Right ventricle myocardium superior (tissue), 1 donor: ENCODE data around the gene KCNJ11. TPM values are rescaled to one million over a fixed set of nuclear protein-coding genes. Genes with fewer than 3 reads are reported as not detected.

Experiments used
- ATAC-seq: fragments of 200-7000 bp; cut with Tn5 transposase; one replicate; pipeline ENCODE4 v1.9.1; 2020; ENCODE audit warnings: mild to moderate bottlenecking; ENCODE audit not compliant: poor library complexity
- DNase-seq: peaks from one replicate; pipeline ENCODE4 v3.0.0-alpha.2; 2020
- intact Hi-C: fragments of 100-400 bp; cut with DNase I; formaldehyde crosslinking; loops from one replicate; pipeline ENCODE4 v1.11.2; 2022
- total RNA-seq: library from RNA; stranded (reverse); fragmentation: NEBNext Ultra II Directional; extraction: Animal tissue kit (Norgen Biotek cat#: 25700); gene quantifications from one replicate; pipeline ENCODE4 v1.2.1, GENCODE V29; 2021
- donor health status: DM: no; HTN: yes; CAD: no; lungs with severe emphysema.

The KCNJ11 gene
- total RNA-seq, 1 donor from 2014 or later, result 27.7 TPM

DNA sequence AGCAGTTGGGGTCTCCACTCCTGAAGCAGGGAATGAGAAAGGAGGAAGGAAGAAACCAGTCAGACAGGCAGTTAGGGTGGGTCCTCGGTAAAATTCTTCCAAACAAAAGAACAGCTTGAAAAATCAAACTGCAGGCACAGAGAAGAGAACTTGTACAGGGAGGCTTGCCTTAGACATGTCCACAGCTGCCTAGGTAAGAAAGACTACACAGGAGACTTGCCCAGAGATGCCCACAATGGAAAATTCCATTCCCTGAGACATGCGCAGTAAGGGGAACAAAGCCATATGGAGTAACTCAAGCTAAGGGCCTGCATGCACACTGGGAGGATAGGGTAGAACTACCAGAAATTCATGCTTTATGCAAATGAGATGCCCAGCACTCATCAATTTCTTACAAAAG is 9.8 kb downstream of the KCNJ11 start:
- no peak for ATAC-seq
- DNase-seq, result no peak
- intact Hi-C loops, result no loop called here

DNA sequence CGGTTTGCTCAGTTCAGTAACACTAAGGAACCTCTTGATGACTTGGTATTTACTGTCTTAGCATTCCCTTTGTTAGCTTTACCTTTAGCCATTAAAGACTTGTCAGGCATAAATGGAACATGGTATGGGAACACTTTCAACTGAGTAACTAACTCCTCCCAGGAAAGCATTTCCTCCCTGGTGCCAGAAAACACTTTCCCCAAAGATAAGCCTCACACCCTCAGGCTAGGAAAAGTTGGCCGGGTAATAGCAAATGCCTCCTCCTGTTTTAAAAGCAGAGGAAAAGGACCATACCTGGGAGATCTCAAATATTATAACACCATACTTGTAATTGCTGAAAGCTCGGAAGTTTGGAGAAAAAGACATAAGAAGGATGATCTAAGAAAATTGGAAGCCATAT is 12.0 kb downstream of the KCNJ11 start:
- intact Hi-C loops, result no loop called here
- peak; percentile 83 for ATAC-seq
- DNase-seq, result no peak

DNA sequence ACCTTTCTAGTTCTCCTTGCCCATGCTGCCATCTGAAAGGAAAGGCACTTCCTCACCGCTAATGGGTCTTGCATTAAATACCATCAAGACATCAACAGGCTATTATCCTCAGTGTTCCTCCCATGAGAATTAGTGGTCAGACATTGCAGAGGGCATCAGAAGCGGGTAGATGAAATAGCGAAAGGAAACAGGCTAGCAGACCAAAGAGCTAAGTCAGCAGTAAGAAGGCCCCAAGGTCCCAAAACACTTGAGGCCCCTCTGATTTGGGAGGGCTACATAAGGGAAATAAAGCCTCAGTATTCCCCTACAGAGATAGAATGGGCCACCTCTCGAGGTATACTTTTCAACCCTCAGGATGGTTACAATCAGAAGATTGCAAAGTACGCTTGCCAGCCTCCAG is 12.9 kb downstream of the KCNJ11 start:
- DNase-seq, result no peak
- intact Hi-C loops, result no loop called here
- ATAC-seq, result no peak

DNA sequence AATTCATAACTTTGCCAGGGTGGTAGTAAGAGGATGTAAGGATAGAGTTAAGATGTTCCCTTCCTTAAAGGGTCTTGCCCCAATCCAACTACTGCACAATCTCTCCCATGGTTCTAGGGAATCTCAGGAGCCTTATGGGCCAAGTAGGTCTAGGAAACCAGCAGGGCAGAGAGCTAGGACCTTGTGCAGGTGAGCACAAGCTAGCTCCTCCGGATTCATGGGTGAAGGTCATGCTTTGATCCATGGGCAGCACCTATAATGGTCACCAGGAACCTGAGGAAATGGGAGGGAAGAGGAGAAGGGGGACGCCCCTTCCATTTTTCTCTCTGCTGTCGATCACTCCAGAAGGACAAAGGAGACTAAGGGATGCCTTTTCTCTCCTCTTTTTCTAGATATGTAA is 16.8 kb downstream of the KCNJ11 start:
- ATAC-seq (no peak), DNase-seq (no peak)
- intact Hi-C loops, result no loop called here

DNA sequence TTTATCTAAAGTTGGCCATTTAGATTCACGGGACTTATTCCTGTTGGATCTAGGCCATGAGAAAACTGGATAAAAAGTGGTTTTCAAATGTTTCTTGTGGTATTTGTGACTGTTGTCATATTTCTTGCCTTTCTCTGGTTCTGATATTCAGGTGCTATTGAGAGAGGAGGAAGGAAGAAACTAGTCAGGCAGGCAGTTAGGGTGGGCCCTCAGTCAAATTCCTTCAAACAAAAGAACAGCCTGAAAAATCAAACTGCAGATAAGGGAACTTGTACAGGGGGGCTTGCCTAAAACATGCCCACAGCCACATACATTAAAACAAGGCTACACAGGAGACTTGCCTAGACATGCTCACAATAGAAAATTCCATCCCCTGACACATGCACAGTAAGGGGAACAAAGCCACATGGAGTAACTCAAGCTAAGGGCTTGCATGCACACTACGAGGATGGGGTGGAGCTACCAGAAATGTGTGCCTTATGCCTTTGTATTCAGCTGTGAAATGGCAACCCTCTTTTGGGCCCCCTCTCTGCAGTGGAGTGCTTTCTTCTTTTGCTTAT is 18.7 kb downstream of the KCNJ11 start:
- ATAC-seq (no peak), DNase-seq (no peak)
- intact Hi-C loops, result no loop called here

DNA sequence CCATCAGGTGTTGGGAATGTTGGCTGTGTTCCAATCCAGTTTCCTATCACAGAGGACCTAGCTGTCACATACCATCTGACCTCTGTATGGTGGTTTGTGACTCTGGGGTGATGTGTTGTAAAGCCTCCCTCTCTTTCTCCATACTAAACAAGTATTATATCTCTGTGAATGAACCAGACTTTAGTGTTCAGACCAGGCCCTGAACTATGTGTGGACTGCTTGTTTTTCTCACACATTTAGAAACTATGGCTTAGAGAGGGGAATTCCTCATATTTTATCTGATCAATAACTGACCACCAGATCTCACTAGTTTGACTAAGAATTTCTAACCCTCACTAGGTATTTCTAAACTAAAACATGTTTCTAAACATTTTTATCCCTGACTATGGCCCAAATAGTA is 19.4 kb downstream of the KCNJ11 start:
- ATAC-seq, result no peak
- no peak for DNase-seq
- intact Hi-C loops, result no loop called here

DNA sequence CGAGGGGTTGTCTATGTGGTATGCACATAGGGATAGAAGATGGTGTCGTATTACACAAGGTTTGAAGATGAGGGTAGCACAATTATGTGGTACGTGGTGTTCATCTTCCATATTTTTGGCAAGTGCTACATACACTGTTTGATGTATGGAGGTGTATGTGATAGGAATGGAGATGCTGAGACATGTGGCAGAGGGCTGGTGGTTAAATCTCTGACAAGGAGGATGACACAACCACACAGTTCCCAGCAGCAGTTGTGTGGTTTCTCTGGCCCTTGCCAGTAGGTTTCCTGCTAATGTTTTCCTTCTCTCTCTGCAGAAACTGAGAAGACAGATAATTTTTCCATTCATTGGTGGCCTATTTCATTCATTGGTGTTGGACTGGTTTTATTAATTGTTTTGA is 19.9 kb downstream of the KCNJ11 start:
- ATAC-seq (no peak), DNase-seq (no peak)
- intact Hi-C loops, result no loop called here

DNA sequence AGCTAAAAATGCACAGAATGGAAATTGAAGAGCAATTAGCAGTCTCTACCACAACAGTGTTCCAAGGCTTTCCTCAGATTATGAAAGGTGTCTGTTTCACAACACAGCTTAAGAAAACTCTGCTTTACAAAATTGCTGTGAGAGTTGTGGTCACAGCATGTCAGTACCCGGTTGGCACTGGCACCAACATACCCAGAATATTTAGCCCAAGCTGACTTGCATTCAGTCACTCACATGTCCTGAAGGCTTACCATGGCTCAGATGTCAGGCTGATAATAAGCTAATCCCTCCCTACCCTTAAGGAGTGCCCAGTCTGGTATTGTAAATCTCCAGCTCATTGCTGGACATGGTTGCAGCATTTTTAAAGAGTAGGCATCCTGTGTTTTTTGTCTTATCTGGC is 22.0 kb downstream of the KCNJ11 start:
- DNase-seq (no peak), ATAC-seq (no peak)
- intact Hi-C loops, result no loop called here

DNA sequence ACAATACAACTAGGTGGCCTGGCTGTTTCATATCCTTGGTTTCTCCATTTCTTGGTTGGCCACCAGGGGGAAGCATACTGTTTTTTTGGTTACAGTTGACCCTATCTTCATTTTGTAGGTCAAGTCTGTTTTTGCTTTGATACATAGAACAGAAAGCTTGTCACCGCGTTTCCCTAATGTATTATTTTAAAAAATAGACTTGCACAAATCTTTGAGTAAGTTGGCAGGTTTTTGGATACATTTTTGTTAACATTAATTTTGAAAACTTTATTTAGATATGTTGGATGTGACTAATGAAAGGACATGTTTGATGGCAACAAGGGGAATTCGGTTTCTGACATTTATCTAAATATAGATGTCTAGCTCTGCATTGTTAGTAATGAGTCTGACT is 33.9 kb downstream of the KCNJ11 start:
- intact Hi-C loops, result no loop called here
- DNase-seq (no peak), ATAC-seq (peak; percentile 66)

DNA sequence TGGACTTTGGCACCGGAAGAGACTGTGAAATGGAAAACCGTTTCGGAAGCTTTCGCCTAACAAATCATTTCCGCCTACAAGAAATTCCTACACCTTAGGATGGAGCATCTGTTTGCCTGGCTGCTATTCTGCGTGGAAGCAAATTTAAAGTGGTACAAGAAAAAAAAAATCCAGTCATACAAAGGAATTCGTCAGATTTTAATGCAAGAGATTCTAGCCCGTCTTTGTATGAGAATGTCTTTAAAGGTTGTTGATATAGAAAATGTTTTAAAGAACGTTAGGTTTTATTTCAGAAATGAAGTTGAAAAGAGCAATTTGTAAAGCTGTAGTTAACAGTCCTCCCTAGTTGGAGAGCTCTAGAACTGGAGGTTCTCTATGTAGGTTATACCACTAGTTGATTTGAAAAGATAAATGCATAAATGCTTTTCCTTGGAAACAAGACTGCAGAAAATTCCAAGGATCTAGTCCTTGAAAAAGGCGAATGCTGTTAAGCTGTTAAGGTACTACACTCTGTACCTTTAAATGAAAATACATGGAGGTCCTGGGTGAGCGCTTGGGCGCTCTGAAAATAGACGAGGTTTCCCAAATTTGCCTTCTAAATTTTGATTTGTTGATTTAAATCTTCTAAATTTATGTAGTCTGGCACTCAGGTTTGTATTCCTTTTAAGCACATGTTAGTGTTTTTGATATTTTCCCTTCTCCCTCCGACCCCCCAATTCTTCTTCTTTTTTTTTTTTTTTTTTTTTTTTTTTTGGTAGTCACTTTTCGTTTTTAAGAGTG is 34.4 kb downstream of the KCNJ11 start:
- ATAC-seq (no peak), DNase-seq (no peak)
- intact Hi-C loops, result no loop called here

DNA sequence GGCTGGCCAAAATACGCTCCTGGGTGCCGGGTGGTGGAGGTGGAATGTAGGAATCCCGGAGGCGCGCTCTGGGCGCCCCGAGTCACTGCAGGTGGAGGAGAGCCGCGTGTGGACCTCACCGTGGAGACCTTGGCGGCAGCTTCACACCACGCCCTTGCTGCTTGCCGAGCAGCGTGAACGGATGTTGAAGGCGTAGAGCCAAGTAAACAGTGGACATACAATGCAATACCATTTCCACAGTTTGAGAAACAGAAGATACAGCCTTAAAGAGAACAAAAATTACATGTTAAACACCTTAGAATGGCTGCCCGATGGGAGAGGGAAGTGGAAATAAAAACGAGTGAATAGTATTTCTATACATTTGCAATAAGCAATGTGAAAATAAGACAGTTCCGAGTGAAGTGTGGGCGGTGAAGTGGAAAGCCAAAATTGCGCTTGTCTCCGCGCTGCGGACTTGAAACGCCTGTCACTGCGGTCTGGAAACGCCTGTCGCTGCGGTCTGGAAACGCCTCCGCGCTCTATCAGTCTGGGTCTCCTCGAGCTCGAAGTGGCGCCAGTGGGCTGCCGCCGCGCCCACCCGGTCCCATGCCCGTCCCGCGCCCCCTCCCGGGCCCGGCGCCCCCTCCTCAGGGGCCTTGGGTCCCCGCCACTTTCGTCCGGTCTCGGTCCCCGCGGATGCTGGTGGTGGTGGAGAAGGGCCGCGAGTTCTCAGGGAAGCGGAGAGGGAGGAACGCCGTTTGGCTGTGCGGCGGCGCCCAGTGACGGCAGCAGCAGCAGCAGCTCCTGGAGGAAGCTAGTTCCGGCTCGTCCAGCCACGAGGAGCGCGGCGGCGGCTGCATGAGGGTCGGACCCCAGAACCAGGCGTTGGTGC is 35.3 kb downstream of the KCNJ11 start:
- ATAC-seq (peak; percentile 89), DNase-seq (peak; percentile 86)
- intact Hi-C loops, result no loop called here

DNA sequence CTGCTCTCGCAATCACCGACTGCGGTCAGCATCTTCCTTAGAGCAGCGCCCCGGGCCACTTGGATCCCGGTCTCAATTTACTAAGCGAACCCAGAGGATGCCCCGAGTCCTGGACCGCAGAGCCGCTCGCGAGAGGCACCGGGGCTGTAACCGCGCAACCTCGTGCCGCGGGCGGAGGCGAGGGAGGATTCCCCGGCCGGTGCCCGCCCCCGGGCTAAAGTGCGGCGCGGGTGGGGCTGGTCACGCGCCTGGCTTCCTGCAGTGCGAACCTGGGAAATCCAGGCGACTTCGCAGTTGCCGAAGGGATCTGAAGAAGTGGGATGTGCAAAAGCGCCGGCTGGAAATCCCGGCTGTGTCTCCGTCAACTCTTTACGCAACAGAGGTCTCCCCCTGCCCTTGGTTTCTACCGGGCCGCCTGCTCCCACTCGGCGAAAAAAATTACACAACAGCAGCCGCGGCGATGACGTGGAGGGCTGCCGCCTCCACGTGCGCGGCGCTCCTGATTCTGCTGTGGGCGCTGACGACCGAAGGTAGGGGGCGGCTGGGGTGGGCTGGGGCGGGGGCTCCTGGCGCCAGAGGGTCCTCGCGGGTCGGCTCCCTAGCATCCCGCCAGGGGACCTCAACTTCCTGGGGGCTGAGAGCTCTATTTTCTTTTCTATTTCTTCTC is 36.8 kb downstream of the KCNJ11 start, which contains the start of gene NCR3LG1:
NCR3LG1 (plus strand) TSS at position 291 of the 667 bp plus-strand sequence; CDS start at position 461, 170 bp downstream.
- intact Hi-C loops, result no loop called here
- ATAC-seq (peak; percentile 56), DNase-seq (peak; percentile 73)

DNA sequence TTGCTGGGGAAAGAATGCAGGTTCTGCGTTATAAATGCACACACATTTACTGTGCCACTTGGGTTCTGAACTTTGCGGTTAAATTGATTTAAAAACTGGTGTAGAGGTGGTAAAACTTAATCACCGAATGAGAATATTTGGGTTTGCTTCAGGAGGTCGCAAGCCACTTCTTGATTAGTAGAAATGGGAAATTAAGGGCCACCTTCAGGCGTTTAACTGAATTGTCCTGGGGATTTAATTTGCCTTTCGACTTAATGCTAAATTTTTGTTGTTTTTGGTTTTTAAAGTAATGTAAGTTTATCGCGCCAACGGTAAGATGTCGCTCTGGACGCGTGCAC is 37.3 kb downstream of the KCNJ11 start:
- ATAC-seq, result no peak
- intact Hi-C loops, result no loop called here
- DNase-seq, result no peak

DNA sequence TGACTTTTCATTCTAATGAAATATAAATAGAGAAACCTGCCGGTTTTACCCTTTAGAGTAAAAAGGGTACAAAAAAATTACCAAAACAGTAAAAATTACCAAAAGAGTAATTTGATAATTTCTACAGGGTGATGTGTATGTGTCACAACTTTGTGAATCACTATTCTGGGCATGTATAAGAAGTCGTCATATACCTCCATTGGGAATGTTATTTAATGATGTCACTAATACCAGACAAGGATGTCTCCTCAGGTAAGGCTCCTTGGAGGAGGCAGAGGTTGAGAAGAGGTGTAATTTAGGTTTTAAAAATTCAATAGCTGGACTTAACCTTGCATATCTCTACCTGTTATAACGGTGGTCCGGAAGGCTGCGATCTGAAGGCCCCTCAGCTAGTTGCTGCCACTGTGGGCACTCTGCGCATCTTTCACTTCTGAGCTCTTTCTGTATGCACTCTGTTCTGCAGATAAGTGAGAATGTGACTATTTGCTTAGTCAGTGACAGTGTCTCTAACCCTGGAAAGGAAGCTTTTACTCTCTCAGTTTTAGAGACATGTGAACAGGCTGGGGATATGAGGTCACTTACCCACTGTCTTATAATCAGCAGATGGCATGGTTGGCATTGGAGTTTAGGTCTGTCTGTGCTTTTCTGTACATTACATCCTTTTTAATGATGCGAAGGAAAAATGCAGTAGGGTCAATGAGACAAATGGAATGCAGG is 37.8 kb downstream of the KCNJ11 start:
- ATAC-seq (no peak), DNase-seq (no peak)
- intact Hi-C loops, result no loop called here

DNA sequence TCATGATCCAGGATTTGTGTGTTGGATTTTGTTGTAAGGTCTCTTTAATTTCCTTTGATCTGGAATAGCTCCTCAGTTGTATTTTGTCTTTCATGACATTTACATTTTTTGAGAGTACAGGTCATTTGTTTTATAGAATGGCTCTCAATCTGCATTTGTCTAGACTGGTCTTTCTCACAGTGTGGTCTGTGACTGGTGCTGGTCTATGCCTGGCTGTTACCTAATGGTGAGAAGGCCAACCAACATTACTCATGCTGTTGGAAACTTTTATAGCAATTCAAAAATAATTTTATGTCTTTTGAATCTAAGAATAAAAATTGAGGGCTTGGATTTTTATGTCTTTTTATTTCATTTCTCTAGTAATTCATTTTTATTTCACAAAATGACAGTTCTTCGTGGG is 40.8 kb downstream of the KCNJ11 start:
- DNase-seq (no peak), ATAC-seq (no peak)
- intact Hi-C loops, result no loop called here

DNA sequence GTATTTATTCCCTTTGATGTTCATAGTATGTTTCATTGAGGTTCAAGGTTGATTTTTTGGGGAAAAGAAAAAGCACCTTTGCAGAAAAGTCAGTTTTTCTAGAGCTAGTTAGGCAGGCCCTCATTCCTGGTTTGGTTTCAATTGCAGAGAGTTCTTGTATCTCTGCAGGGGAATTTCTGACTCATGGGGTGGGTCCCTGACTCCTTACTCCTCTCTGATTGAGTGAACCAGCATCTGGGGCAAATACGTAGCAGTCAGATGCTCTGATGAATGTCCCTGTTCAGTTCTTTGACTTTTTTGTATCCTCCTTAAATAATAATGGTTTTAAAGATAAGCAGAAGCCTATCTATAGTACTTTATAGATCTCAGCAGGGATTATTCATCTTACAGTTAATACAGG is 44.6 kb downstream of the KCNJ11 start:
- DNase-seq (no peak), ATAC-seq (no peak)
- intact Hi-C loops, result no loop called here

DNA sequence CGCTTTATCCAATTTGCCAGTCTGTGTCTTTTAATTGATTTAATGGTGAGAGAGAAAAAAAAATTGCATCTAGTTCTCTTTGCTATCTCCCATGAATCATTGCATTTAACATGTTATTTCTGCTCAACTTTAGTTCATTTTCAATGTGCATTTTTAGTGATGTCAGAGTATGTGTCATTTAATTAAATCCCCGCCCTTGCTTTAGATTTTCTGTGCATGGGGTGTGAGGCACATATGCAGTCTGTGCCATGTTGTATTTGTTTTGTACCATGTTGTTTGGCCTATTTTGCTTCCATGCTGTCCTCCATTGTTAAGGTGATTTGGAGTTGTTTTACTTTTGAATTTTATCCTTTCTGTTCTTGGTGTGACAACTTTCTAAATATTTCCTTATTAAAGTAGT is 45.2 kb downstream of the KCNJ11 start:
- no peak for ATAC-seq
- DNase-seq, result no peak
- intact Hi-C loops, result no loop called here
